Measurements from ENCODE around the gene FAM53B. TPM values are rescaled to one million over a fixed set of nuclear protein-coding genes. Genes with fewer than 3 reads are reported as not detected.

Gene FAM53B
- total RNA-seq, 3 donors from 2014 or later, result 12.9 to 19.2 (median 18.2) TPM

- Mint-ChIP-seq H3K9me3 (no peaks in the 10 kb centered on the region), H3K36me3 (ENCODE audit: insufficient read depth) (no peaks in the 10 kb centered on the region), H3K27me3 (ENCODE audit: low read depth) (no peaks in the 10 kb centered on the region), H3K4me1 (ENCODE audit: low read depth) (no peaks in the 10 kb centered on the region), H3K4me3 (no peak overlapping the region)
- ATAC-seq (no peak), DNase-seq (no peak)
Observed at GRCh38 chr10:124602121-124602561, 142.0 kb downstream of the FAM53B start.

DNA sequence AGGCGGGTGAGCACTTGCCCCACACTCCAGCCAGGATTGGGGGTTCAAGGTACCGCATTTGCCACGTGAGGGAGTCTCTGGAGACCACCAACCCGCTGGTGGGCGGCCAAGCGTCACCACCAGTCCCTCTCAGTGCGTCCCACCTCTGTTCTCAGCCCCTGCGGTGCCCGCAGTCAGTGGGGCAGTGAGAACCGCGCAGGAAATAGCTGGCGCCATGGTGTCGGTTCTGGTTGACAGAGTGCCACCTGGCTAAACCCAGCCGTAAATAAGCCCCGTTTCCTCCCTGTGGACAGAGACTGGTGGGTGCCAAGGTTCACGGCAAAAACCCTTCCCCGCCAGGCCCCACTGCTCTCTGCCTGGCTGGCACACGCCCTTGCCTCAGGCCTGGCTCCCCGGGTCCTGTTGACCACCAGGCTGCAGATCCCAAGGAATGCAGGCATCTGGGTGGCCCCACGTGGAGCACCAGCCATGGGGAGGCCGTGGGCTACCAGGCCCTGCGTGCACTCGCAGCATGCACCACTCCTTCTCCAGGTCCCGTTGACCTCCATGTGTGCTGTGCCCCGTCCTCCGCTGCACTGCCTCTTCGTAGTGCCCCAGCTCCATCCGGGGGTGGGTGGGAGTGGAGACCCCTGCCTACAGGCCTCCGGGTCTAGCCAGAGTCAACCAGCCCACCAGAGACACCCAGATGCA is 142.6 kb downstream of the FAM53B start:
- Mint-ChIP-seq H3K4me1 (ENCODE audit: low read depth) (no peaks in the 10 kb centered on the region), H3K4me3 (no peak overlapping the region), H3K9me3 (no peaks in the 10 kb centered on the region), H3K36me3 (ENCODE audit: insufficient read depth) (no peaks in the 10 kb centered on the region), H3K27me3 (ENCODE audit: low read depth) (no peaks in the 10 kb centered on the region)
- DNase-seq (no peak), ATAC-seq (no peak)

DNA sequence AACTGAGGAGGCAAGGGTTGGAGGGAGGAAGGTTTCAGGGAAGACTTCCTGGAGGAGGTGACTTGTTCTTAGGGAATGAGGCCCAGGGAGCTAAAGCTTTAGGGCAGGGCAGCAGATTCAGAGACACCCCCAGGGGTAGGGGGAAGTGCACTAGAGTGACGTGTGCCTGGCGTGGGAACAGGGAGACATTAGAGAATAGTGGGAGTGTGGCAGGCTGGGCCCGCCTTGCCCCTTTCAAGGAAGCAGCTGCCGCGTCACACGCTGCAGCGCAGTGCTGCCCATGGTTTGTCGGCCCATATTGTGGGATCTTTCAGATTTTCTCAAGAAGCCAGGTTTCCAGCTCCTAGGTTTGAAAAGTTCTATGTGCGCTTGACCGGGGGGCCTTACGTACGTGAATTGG is 143.2 kb downstream of the FAM53B start:
- DNase-seq, result no peak
- H3K4me3 Mint-ChIP-seq, result no peak overlapping the region
- ATAC-seq, result no peak
- no peaks in the 10 kb centered on the region for H3K27me3 Mint-ChIP-seq (ENCODE audit: low read depth)
- H3K4me1 Mint-ChIP-seq (ENCODE audit: low read depth), result no peaks in the 10 kb centered on the region
- no peaks in the 10 kb centered on the region for H3K9me3 Mint-ChIP-seq
- no peaks in the 10 kb centered on the region for H3K36me3 Mint-ChIP-seq (ENCODE audit: insufficient read depth)

DNA sequence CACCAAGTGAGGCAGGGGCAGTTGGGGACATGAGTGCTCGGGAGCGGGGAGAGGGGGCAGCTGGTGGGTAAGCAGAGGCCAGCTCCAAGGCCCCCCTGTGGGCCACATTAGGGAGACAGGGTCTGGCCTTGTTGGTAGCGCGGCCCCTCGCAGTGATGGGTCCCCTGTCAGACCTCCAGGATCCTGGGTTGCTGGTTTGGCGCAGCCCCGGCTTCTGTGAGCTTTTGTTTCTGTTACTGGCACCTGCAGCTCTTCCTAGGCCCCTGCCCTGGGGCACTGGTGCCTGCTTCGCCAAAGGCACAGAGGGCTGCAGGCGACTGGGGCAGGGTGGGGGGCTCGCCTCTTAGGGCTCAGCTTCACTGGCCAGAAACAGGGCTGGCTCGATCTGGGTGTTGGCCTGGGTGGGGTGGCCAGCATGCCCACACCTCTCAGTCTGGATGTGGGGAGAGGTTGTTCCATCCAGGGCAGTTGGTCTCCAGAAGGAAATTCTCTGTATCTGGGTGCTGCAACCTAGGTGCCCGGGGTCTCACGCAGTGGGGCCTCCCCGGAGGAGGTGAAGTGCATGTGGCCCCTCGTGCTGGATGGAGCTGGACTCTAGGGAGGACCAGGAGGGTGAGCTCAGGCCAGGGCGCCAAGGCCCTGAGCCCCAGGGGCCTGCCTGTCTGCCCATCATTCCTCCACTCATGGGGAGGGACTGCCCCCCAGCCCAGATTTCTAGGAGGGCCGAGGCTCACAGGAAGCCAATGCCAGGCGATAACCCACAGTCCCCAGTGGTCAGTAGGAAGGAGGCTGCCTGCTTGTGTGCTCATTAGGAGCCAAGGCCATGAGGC is 143.9 kb downstream of the FAM53B start:
- ATAC-seq, result no peak
- DNase-seq, result no peak
- H3K4me3 Mint-ChIP-seq, result no peak overlapping the region
- H3K9me3 Mint-ChIP-seq, result no peaks in the 10 kb centered on the region
- H3K4me1 Mint-ChIP-seq (ENCODE audit: low read depth), result peaks cover 1% of the 10 kb centered on the region
- no peaks in the 10 kb centered on the region for H3K27me3 Mint-ChIP-seq (ENCODE audit: low read depth)
- H3K36me3 Mint-ChIP-seq (ENCODE audit: insufficient read depth), result no peaks in the 10 kb centered on the region

- ATAC-seq (no peak), DNase-seq (no peak)
- H3K9me3 Mint-ChIP-seq, result no peaks in the 10 kb centered on the region
- no peak overlapping the region for H3K4me3 Mint-ChIP-seq
- no peaks in the 10 kb centered on the region for H3K27me3 Mint-ChIP-seq (ENCODE audit: low read depth)
- H3K36me3 Mint-ChIP-seq (ENCODE audit: insufficient read depth), result no peaks in the 10 kb centered on the region
- H3K4me1 Mint-ChIP-seq (ENCODE audit: low read depth), result peaks cover 3% of the 10 kb centered on the region
Observed at GRCh38 chr10:124599588-124600050, 144.6 kb downstream of the FAM53B start.

DNA sequence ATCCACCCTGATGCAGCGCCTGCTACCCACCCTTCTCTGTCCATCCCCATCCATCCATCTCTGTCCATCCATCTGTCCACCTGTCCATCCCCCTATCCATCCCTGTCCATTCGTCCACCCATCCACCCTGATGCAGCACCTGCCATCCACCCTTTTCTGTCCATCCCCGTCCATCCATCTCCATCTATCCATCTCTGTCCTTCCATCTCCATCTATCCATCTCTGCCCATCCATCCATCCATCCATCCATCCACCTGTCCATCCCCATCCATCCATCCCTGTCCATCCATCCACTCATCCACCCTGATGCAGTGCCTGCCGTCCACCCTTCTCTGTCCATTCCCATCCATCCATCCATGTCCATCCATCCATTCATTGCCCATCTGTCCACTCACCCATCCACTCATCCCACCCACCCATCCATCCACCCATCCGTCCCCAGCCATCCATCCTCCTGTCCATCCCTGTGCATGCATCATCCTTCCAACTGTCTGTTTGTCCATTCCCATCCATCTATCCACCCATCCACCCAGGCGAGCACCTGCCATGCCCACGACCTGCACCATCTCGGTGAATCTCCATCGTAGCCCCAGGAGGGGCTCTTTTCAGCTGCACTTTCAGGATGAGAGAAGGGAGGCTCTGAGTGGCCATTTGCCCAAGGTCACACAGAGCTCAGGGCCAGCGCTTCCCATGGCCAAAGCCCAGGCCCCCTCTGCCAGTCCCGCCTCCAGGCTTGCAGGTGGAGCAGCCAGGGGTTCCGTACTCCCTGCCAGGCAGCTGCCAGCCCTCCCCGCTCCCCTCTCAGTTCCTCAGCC is 145.2 kb downstream of the FAM53B start:
- Mint-ChIP-seq H3K4me3 (no peak overlapping the region), H3K36me3 (ENCODE audit: insufficient read depth) (no peaks in the 10 kb centered on the region), H3K27me3 (ENCODE audit: low read depth) (no peaks in the 10 kb centered on the region), H3K4me1 (ENCODE audit: low read depth) (peaks cover 3% of the 10 kb centered on the region), H3K9me3 (no peaks in the 10 kb centered on the region)
- no peak for DNase-seq
- ATAC-seq, result no peak

DNA sequence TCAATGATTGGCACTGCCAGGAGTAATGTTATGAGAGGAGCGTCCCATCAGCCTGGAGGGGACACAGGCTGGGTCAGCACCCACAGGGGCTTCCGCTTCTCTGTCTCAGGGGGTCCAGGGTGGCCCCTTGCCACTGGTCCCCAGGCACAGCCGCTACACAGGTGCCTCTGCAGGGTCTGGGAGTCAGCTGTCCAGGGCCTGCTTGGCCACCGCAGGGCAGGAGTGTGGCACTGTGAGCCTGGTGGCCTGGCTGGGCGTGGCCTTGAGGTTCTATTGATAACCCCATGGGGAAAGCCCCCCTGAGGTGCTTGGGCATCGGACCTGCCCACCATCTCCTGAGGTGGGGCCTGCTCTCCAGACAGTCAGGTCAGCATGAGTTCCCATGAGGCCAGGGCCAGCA is 146.0 kb downstream of the FAM53B start:
- Mint-ChIP-seq H3K4me3 (no peak overlapping the region), H3K4me1 (ENCODE audit: low read depth) (peaks cover 3% of the 10 kb centered on the region), H3K36me3 (ENCODE audit: insufficient read depth) (no peaks in the 10 kb centered on the region), H3K9me3 (no peaks in the 10 kb centered on the region), H3K27me3 (ENCODE audit: low read depth) (no peaks in the 10 kb centered on the region)
- DNase-seq, result no peak
- ATAC-seq, result no peak

DNA sequence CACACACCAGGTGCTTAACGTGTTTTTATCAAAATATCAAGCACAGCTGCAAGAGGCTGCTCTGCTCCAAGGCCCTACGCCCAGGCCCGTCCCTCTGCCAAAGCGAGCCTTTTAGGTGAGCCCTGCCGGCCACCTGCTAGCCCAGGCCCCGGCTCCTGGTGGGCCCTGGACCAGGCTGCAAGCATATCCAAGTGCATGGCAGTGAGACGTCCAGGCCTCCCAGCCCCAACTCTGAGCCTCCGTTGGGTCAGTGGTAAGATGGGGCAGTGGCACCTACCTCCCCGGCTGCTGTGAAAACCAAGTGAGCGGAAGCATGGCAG is 146.4 kb downstream of the FAM53B start:
- Mint-ChIP-seq H3K36me3 (ENCODE audit: insufficient read depth) (no peaks in the 10 kb centered on the region), H3K27me3 (ENCODE audit: low read depth) (no peaks in the 10 kb centered on the region), H3K4me1 (ENCODE audit: low read depth) (peaks cover 3% of the 10 kb centered on the region), H3K4me3 (no peak overlapping the region), H3K9me3 (no peaks in the 10 kb centered on the region)
- ATAC-seq, result no peak
- no peak for DNase-seq

GRCh38 chr10:124596962-124597845 is 147.0 kb downstream of the FAM53B start:
- ATAC-seq (no peak), DNase-seq (no peak)
- H3K4me1 Mint-ChIP-seq (ENCODE audit: low read depth), result peaks cover 3% of the 10 kb centered on the region
- H3K36me3 Mint-ChIP-seq (ENCODE audit: insufficient read depth), result no peaks in the 10 kb centered on the region
- no peak overlapping the region for H3K4me3 Mint-ChIP-seq
- H3K27me3 Mint-ChIP-seq (ENCODE audit: low read depth), result no peaks in the 10 kb centered on the region
- H3K9me3 Mint-ChIP-seq, result no peaks in the 10 kb centered on the region

DNA sequence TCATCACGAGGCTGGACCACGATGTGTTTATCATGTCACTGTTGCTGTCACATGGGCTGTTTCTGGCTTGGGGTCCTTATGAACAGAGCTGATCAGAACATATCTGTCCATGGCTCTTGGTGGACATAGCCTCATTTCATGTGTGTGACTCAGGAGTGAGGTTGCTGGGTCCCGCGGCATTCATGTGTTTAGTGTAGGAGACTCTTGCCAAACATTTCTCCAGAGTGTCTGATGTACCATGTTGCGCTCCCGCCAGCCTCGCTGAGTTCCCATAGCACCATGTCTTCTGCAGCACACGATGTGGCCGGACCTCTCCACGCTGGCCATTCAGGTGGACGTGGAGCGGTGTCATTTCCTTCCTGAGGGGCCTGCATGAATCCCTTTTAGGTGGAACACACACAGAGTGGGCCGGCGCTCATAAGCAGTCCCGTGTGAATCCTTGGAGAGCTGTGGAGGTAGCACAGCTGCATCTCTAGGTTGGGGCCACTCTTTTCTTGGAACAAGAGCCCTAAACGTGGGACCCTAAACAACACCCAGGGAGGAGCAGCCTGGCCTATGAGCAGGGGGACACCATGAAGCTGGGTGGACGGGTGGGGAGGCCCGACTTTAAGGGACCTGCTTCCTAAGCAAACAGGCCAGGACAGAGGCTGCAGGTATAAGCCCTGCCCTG is 147.9 kb downstream of the FAM53B start:
- Mint-ChIP-seq H3K4me3 (no peak overlapping the region), H3K36me3 (ENCODE audit: insufficient read depth) (peaks cover 3% of the 10 kb centered on the region), H3K4me1 (ENCODE audit: low read depth) (peaks cover 3% of the 10 kb centered on the region), H3K27me3 (ENCODE audit: low read depth) (no peaks in the 10 kb centered on the region), H3K9me3 (no peaks in the 10 kb centered on the region)
- ATAC-seq (no peak), DNase-seq (no peak)

DNA sequence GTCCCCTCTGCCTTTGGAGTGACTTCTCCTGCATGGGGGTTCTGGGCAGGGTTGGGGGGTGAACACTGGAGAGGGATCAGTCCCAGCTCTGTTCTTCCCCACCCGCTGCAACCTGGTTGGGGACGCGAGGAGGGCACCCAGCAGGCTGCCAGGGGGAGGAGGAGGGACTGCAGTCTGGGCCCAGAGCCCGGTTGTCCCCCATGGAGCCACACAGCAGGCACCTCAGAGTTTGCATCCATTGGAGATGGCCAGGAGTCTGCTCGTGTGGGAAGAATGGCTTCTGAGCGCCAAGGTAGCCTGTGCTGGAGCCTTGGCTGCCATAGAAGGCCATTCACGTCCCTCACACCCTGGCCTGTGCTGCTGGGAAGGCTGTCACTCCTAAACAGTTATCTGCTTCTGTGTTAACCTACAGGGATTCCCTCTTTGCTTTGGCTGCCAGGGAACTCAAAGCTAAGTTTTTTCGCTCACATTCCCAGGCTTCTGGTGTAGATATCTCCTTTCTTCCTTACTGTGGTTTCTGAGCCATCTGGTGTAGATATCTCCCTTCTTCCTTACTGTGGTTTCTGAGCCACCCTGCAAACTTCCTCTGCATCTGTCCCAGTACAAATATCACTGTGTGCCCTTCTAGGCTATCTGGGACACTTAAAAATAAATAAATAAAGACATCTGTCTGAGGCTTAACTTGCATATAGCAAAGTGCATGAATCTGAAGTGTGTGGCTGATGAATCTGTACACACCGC is 148.9 kb downstream of the FAM53B start:
- peaks cover 3% of the 10 kb centered on the region for H3K4me1 Mint-ChIP-seq (ENCODE audit: low read depth)
- DNase-seq (no peak), ATAC-seq (no peak)
- H3K27me3 Mint-ChIP-seq (ENCODE audit: low read depth), result no peaks in the 10 kb centered on the region
- no peak overlapping the region for H3K4me3 Mint-ChIP-seq
- H3K36me3 Mint-ChIP-seq (ENCODE audit: insufficient read depth), result peaks cover 3% of the 10 kb centered on the region
- H3K9me3 Mint-ChIP-seq, result no peaks in the 10 kb centered on the region

- no peaks in the 10 kb centered on the region for H3K9me3 Mint-ChIP-seq
- no peaks in the 10 kb centered on the region for H3K27me3 Mint-ChIP-seq (ENCODE audit: low read depth)
- DNase-seq, result no peak
- H3K4me1 Mint-ChIP-seq (ENCODE audit: low read depth), result peaks cover 3% of the 10 kb centered on the region
- no peak for ATAC-seq
- peaks cover 5% of the 10 kb centered on the region for H3K36me3 Mint-ChIP-seq (ENCODE audit: insufficient read depth)
- H3K4me3 Mint-ChIP-seq, result no peak overlapping the region
Observed at GRCh38 chr10:124594240-124594639, 149.9 kb downstream of the FAM53B start.

DNA sequence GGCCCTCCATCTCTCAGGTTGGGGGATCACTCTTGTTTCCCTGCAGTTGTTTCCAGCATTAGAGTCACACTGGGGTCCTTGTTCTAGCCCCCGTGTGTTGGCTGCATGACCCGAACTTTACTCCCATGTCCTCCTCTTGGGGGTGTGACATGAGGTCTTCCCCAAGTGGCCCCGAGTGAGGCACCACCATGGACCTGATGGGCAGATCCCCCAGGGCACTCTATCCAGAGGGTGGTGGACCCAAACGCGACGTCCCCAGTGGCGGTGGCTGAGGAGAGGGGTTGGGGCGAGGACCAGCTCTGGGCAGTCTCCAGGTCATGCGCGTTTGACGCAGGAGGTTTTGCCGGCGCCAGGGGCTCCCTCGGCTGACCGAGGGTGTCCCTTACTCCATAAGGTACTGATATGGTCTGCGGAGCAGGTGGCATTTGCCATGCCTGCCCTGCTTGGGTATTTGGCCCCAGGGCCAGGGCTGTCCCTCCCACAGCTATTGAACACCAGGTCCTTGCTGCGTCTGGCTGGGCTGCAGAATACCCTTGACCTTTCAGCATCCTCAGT is 150.7 kb downstream of the FAM53B start:
- H3K9me3 Mint-ChIP-seq, result no peaks in the 10 kb centered on the region
- no peak overlapping the region for H3K4me3 Mint-ChIP-seq
- H3K36me3 Mint-ChIP-seq (ENCODE audit: insufficient read depth), result peaks cover 5% of the 10 kb centered on the region
- H3K27me3 Mint-ChIP-seq (ENCODE audit: low read depth), result no peaks in the 10 kb centered on the region
- ATAC-seq (no peak), DNase-seq (no peak)
- peaks cover 3% of the 10 kb centered on the region for H3K4me1 Mint-ChIP-seq (ENCODE audit: low read depth)

Measured in activated T-cell treated with anti-CD3 and anti-CD28 coated beads, Interleukin-2, amount 50 U/mL, for 4 hours (primary cell).